Adipocyte (in vitro differentiated cells): ENCODE data around the gene TRPM8.

Experiments used
- DNase-seq: peaks from one replicate; pipeline ENCODE4 v3.0.0-alpha.2; 2015; ENCODE audit warnings: low read depth
- H3K27me3 ChIP-seq: replicated peaks from 2 replicates; pipeline ENCODE4 v1.7.0; 2013; ENCODE audit warnings: mild to moderate bottlenecking, low read length, moderate library complexity; ENCODE audit not compliant: control insufficient read depth, insufficient read depth
- H3K36me3 ChIP-seq: 2 replicates; pipeline ENCODE4 v1.7.0; 2013; ENCODE audit warnings: low read length, mild to moderate bottlenecking, moderate library complexity; ENCODE audit not compliant: control insufficient read depth, insufficient read depth, severe bottlenecking
- H3K4me1 ChIP-seq: 2 replicates; pipeline ENCODE4 v1.7.0; 2013; ENCODE audit warnings: mild to moderate bottlenecking, low read length, moderate library complexity; ENCODE audit not compliant: control insufficient read depth, insufficient read depth
- H3K4me3 ChIP-seq: 2 replicates; pipeline ENCODE4 v1.7.0; 2013; ENCODE audit warnings: mild to moderate bottlenecking, low read length, moderate library complexity
- H3K9ac ChIP-seq: 2 replicates; pipeline ENCODE4 v1.7.0; 2013; ENCODE audit warnings: mild to moderate bottlenecking, low read length, moderate library complexity
- H3K9me3 ChIP-seq: 2 replicates; pipeline ENCODE4 v1.7.0; 2013; ENCODE audit warnings: mild to moderate bottlenecking, low read length, moderate library complexity; ENCODE audit not compliant: control insufficient read depth

Gene TRPM8

GRCh38 chr2:234048049-234048448 is 130.9 kb downstream of the TRPM8 start:
- no peak overlapping the region for H3K9ac ChIP-seq
- no peaks in the 10 kb centered on the region for H3K36me3 ChIP-seq
- DNase-seq, result no peak
- H3K9me3 ChIP-seq, result no peaks in the 10 kb centered on the region
- no peaks in the 10 kb centered on the region for H3K4me1 ChIP-seq
- H3K27me3 ChIP-seq, result no peaks in the 10 kb centered on the region
- no peak overlapping the region for H3K4me3 ChIP-seq

GRCh38 chr2:234050455-234051135 is 133.4 kb downstream of the TRPM8 start, which contains the start of gene SPP2:
SPP2 (plus strand) TSS chr2:234050702; CDS start chr2:234050787, 85 bp downstream.
- Histone ChIP-seq H3K4me3 (no peak within 1 kb of the TSS), H3K27me3 (no peaks in the 10 kb centered on the region), H3K9me3 (no peaks in the 10 kb centered on the region), H3K36me3 (no peaks in the 10 kb centered on the region), H3K4me1 (no peaks in the 10 kb centered on the region), H3K9ac (no peak within 1 kb of the TSS)
- no peak for DNase-seq

GRCh38 chr2:234051374-234052070 is 134.3 kb downstream of the TRPM8 start:
- Histone ChIP-seq H3K9me3 (no peaks in the 10 kb centered on the region), H3K36me3 (no peaks in the 10 kb centered on the region), H3K4me1 (no peaks in the 10 kb centered on the region), H3K27me3 (no peaks in the 10 kb centered on the region), H3K4me3 (no peak overlapping the region), H3K9ac (no peak overlapping the region)
- DNase-seq, result no peak

GRCh38 chr2:234058881-234059280 is 141.7 kb downstream of the TRPM8 start:
- DNase-seq, result no peak
- Histone ChIP-seq H3K9me3 (no peaks in the 10 kb centered on the region), H3K4me1 (no peaks in the 10 kb centered on the region), H3K4me3 (no peak overlapping the region), H3K9ac (no peak overlapping the region), H3K36me3 (no peaks in the 10 kb centered on the region), H3K27me3 (peaks cover 2% of the 10 kb centered on the region)

GRCh38 chr2:234060236-234060635 is 143.1 kb downstream of the TRPM8 start:
- Histone ChIP-seq H3K9me3 (no peaks in the 10 kb centered on the region), H3K4me1 (no peaks in the 10 kb centered on the region), H3K27me3 (peaks cover 2% of the 10 kb centered on the region), H3K4me3 (no peak overlapping the region), H3K36me3 (no peaks in the 10 kb centered on the region), H3K9ac (no peak overlapping the region)
- DNase-seq, result no peak

- H3K4me1 ChIP-seq, result peaks cover 3% of the 10 kb centered on the region
- no peak overlapping the region for H3K4me3 ChIP-seq
- peaks cover 2% of the 10 kb centered on the region for H3K27me3 ChIP-seq
- H3K9ac ChIP-seq, result no peak overlapping the region
- H3K36me3 ChIP-seq, result no peaks in the 10 kb centered on the region
- no peak for DNase-seq
- no peaks in the 10 kb centered on the region for H3K9me3 ChIP-seq
These were observed 144.6 kb downstream of the TRPM8 start for GRCh38 chr2:234061624-234062257.

GRCh38 chr2:234066587-234066986 is 149.4 kb downstream of the TRPM8 start:
- Histone ChIP-seq H3K36me3 (no peaks in the 10 kb centered on the region), H3K27me3 (no peaks in the 10 kb centered on the region), H3K4me1 (peaks cover 3% of the 10 kb centered on the region), H3K4me3 (no peak overlapping the region), H3K9ac (no peak overlapping the region), H3K9me3 (peaks cover 8% of the 10 kb centered on the region)
- DNase-seq, result no peak
